ENCODE data around the gene ATP5IF1.

The ATP5IF1 gene

GRCh38 chr1:28279721-28280120, 43.8 kb downstream of the ATP5IF1 start:
- Histone ChIP-seq H3K9ac (ENCODE audit: low read depth, low read length, poor library complexity, severe bottlenecking) (no peak overlapping the region), H3K27me3 (ENCODE audit: insufficient read depth, low read length, poor library complexity, severe bottlenecking) (no peaks in the 10 kb centered on the region), H3K79me2 (ENCODE audit: insufficient read depth, low read length) (no peaks in the 10 kb centered on the region), H3K4me1 (ENCODE audit: insufficient read depth, low read length, poor library complexity, severe bottlenecking) (no peaks in the 10 kb centered on the region), H3K9me2 (replicated peaks; ENCODE audit: low read depth, low read length) (no peaks in the 10 kb centered on the region), H2AFZ (ENCODE audit: low read length) (no peak overlapping the region), H3K36me3 (ENCODE audit: insufficient read depth, low read length) (peaks cover 20% of the 10 kb centered on the region; the same call in 1 of the 2 replicates), H4K20me1 (ENCODE audit: insufficient read depth, low read length, poor library complexity, severe bottlenecking) (no peaks in the 10 kb centered on the region), H3F3A (ENCODE audit: low read depth) (no peaks in the 10 kb centered on the region), H3K9me3 (ENCODE audit: insufficient read depth, low read depth, low read length) (no peaks in the 10 kb centered on the region), H3K4me3 (ENCODE audit: low read length, poor library complexity, severe bottlenecking) (no peak overlapping the region), H3K4me2 (ENCODE audit: low read depth, low read length, poor library complexity, severe bottlenecking) (no peak overlapping the region)
- TF ChIP-seq EZH2phosphoT487 (IDR thresholded peaks at IDR 0.05; ENCODE audit: borderline replicate concordance) (no peak), CTCF (conservative IDR thresholded peaks at IDR 0.05; ENCODE audit: low read length) (no peak)

- Histone ChIP-seq H3K36me3 (ENCODE audit: insufficient read depth, low read length) (peaks cover 14% of the 10 kb centered on the region; the same call in 1 of the 2 replicates), H3K9ac (ENCODE audit: low read depth, low read length, poor library complexity, severe bottlenecking) (no peak overlapping the region), H4K20me1 (ENCODE audit: insufficient read depth, low read length, poor library complexity, severe bottlenecking) (no peaks in the 10 kb centered on the region), H3K27me3 (ENCODE audit: insufficient read depth, low read length, poor library complexity, severe bottlenecking) (no peaks in the 10 kb centered on the region), H3K4me3 (ENCODE audit: low read length, poor library complexity, severe bottlenecking) (no peak overlapping the region), H3K4me1 (ENCODE audit: insufficient read depth, low read length, poor library complexity, severe bottlenecking) (no peaks in the 10 kb centered on the region), H3K9me2 (replicated peaks; ENCODE audit: low read depth, low read length) (no peaks in the 10 kb centered on the region), H3F3A (ENCODE audit: low read depth) (no peaks in the 10 kb centered on the region), H2AFZ (ENCODE audit: low read length) (no peak overlapping the region), H3K4me2 (ENCODE audit: low read depth, low read length, poor library complexity, severe bottlenecking) (no peak overlapping the region), H3K9me3 (ENCODE audit: insufficient read depth, low read depth, low read length) (no peaks in the 10 kb centered on the region), H3K79me2 (ENCODE audit: insufficient read depth, low read length) (no peaks in the 10 kb centered on the region)
- TF ChIP-seq EZH2phosphoT487 (IDR thresholded peaks at IDR 0.05; ENCODE audit: borderline replicate concordance) (no peak), CTCF (conservative IDR thresholded peaks at IDR 0.05; ENCODE audit: low read length) (no peak)
Measured at GRCh38 chr1:28280501-28280900, 44.6 kb downstream of the ATP5IF1 start.

- Histone ChIP-seq H3K27me3 (ENCODE audit: insufficient read depth, low read length, poor library complexity, severe bottlenecking) (no peaks in the 10 kb centered on the region), H3K9ac (ENCODE audit: low read depth, low read length, poor library complexity, severe bottlenecking) (no peak overlapping the region), H3F3A (ENCODE audit: low read depth) (no peaks in the 10 kb centered on the region), H3K4me3 (ENCODE audit: low read length, poor library complexity, severe bottlenecking) (no peak overlapping the region), H4K20me1 (ENCODE audit: insufficient read depth, low read length, poor library complexity, severe bottlenecking) (no peaks in the 10 kb centered on the region), H3K36me3 (ENCODE audit: insufficient read depth, low read length) (peaks cover 14% of the 10 kb centered on the region; the same call in 1 of the 2 replicates), H2AFZ (ENCODE audit: low read length) (no peak overlapping the region), H3K4me2 (ENCODE audit: low read depth, low read length, poor library complexity, severe bottlenecking) (no peak overlapping the region), H3K9me2 (replicated peaks; ENCODE audit: low read depth, low read length) (no peaks in the 10 kb centered on the region), H3K79me2 (ENCODE audit: insufficient read depth, low read length) (no peaks in the 10 kb centered on the region), H3K9me3 (ENCODE audit: insufficient read depth, low read depth, low read length) (no peaks in the 10 kb centered on the region), H3K4me1 (ENCODE audit: insufficient read depth, low read length, poor library complexity, severe bottlenecking) (no peaks in the 10 kb centered on the region)
- no peak for TF ChIP-seq EZH2phosphoT487 (IDR thresholded peaks at IDR 0.05; ENCODE audit: borderline replicate concordance)
- no peak for TF ChIP-seq CTCF (conservative IDR thresholded peaks at IDR 0.05; ENCODE audit: low read length)
Measured at GRCh38 chr1:28280977-28281381, 45.1 kb downstream of the ATP5IF1 start.
